BE2C (cell line): ENCODE data around the gene GPBAR1.

Experiments
- DNase-seq: peaks from one replicate; pipeline ENCODE4 v3.0.0-alpha.2; 2020
- H3K27me3 ChIP-seq: fragments of 250-450 bp; sonication (Bioruptor Pico); 2 replicates; pipeline ENCODE4 v1.5.1; 2020; ENCODE audit warnings: mild to moderate bottlenecking
- H3K36me3 ChIP-seq: fragments of 250-450 bp; sonication (Bioruptor Pico); 2 replicates; pipeline ENCODE4 v1.5.1; 2020; ENCODE audit warnings: mild to moderate bottlenecking
- H3K4me1 ChIP-seq: fragments of 250-450 bp; sonication (Bioruptor Pico); 2 replicates; pipeline ENCODE4 v1.5.1; 2020
- H3K4me3 ChIP-seq: 2 replicates; pipeline ENCODE4 v1.5.1; 2011; ENCODE audit warnings: low read depth, low read length
- H3K9me3 ChIP-seq: fragments of 250-450 bp; sonication (Bioruptor Pico); 2 replicates; pipeline ENCODE4 v1.5.1; 2020
- CTCF ChIP-seq: IDR thresholded peaks from 2 replicates; pipeline ENCODE4 v1.5.1; 2012; ENCODE audit warnings: mild to moderate bottlenecking, low read depth, low read length

Gene GPBAR1

GRCh38 chr2:218296200-218296599 is 35.4 kb downstream of the GPBAR1 start:
- TF ChIP-seq CTCF, result no peak
- Histone ChIP-seq H3K36me3 (no peaks in the 10 kb centered on the region), H3K9me3 (no peaks in the 10 kb centered on the region), H3K4me3 (no peak overlapping the region), H3K27me3 (no peaks in the 10 kb centered on the region), H3K4me1 (peaks cover 3% of the 10 kb centered on the region; the same call in 1 of the 2 replicates)
- DNase-seq, result no peak

GRCh38 chr2:218296847-218297246 is 36.0 kb downstream of the GPBAR1 start:
- H3K9me3 ChIP-seq, result no peaks in the 10 kb centered on the region
- no peak overlapping the region for H3K4me3 ChIP-seq
- H3K36me3 ChIP-seq, result no peaks in the 10 kb centered on the region
- TF ChIP-seq CTCF, result no peak
- DNase-seq, result no peak
- peaks cover 3% of the 10 kb centered on the region; the same call in 1 of the 2 replicates for H3K4me1 ChIP-seq
- no peaks in the 10 kb centered on the region for H3K27me3 ChIP-seq

GRCh38 chr2:218298314-218298875 is 37.6 kb downstream of the GPBAR1 start:
- no peak for TF ChIP-seq CTCF
- Histone ChIP-seq H3K4me3 (no peak overlapping the region), H3K36me3 (no peaks in the 10 kb centered on the region), H3K4me1 (no peaks in the 10 kb centered on the region), H3K27me3 (no peaks in the 10 kb centered on the region), H3K9me3 (no peaks in the 10 kb centered on the region)
- no peak for DNase-seq

GRCh38 chr2:218300141-218300540 is 39.3 kb downstream of the GPBAR1 start:
- H3K36me3 ChIP-seq, result no peaks in the 10 kb centered on the region
- H3K4me1 ChIP-seq, result no peaks in the 10 kb centered on the region
- H3K27me3 ChIP-seq, result no peaks in the 10 kb centered on the region
- H3K4me3 ChIP-seq, result no peak overlapping the region
- TF ChIP-seq CTCF, result no peak
- H3K9me3 ChIP-seq, result no peaks in the 10 kb centered on the region
- no peak for DNase-seq

- Histone ChIP-seq H3K36me3 (no peaks in the 10 kb centered on the region), H3K27me3 (no peaks in the 10 kb centered on the region), H3K4me3 (no peak overlapping the region), H3K9me3 (no peaks in the 10 kb centered on the region), H3K4me1 (no peaks in the 10 kb centered on the region)
- peak; percentile 88 for DNase-seq
- peak; percentile 99 for TF ChIP-seq CTCF
These were observed 40.5 kb downstream of the GPBAR1 start for GRCh38 chr2:218301176-218301819.

GRCh38 chr2:218305383-218305782 is 44.6 kb downstream of the GPBAR1 start:
- H3K27me3 ChIP-seq, result no peaks in the 10 kb centered on the region
- no peak for TF ChIP-seq CTCF
- H3K36me3 ChIP-seq, result no peaks in the 10 kb centered on the region
- no peaks in the 10 kb centered on the region; the same call in 1 of the 2 replicates for H3K4me1 ChIP-seq
- H3K4me3 ChIP-seq, result no peak overlapping the region
- DNase-seq, result no peak
- H3K9me3 ChIP-seq, result no peaks in the 10 kb centered on the region
